Cerebellar cortex (tissue), 1 donor: ENCODE results near the gene NF1.
"Not testable (repeated sequence)": the region's sequence is repeated elsewhere in the genome, so short reads cannot be mapped to it uniquely, and the experiment has no call there.

Experiments used
- DNase-seq: peaks from one replicate; pipeline ENCODE4 v3.0.0-alpha.2; 2015; ENCODE audit warnings: low spot score

The NF1 gene

GRCh38 chr17:31295489-31295871 is 200.7 kb downstream of the NF1 start:
- DNase-seq, result peak; percentile 19

GRCh38 chr17:31296142-31296541 is 201.4 kb downstream of the NF1 start:
- DNase-seq, result peak; percentile 46

GRCh38 chr17:31297090-31297489 is 202.3 kb downstream of the NF1 start, which contains the start of gene OMG:
TSS of gene OMG (minus strand) at chr17:31297239. CDS start at chr17:31296331, 908 bp downstream.
- DNase-seq, result peak; percentile 85

- no peak for DNase-seq
These were observed 204.8 kb downstream of the NF1 start for GRCh38 chr17:31299624-31300023.

GRCh38 chr17:31307640-31308039 is 212.9 kb downstream of the NF1 start:
- no peak for DNase-seq

GRCh38 chr17:31308372-31309334 is 213.9 kb downstream of the NF1 start:
- DNase-seq, result no peak

- no peak for DNase-seq
These were observed 214.8 kb downstream of the NF1 start for GRCh38 chr17:31309556-31309955.

GRCh38 chr17:31310260-31310659 is 215.5 kb downstream of the NF1 start:
- no peak for DNase-seq

- no peak for DNase-seq
These were observed 216.1 kb downstream of the NF1 start for GRCh38 chr17:31310886-31311285.

- DNase-seq, result no peak
These were observed 216.7 kb downstream of the NF1 start for GRCh38 chr17:31311526-31311925.

- not testable (repeated sequence) for DNase-seq
These were observed 217.4 kb downstream of the NF1 start for GRCh38 chr17:31312223-31312622.

- no peak for DNase-seq
These were observed 219.4 kb downstream of the NF1 start, which contains the start of gene EVI2B for GRCh38 chr17:31313982-31314781. TSS of gene EVI2B (minus strand) at chr17:31314054. CDS start at chr17:31305609, 8,445 bp downstream.

- no peak for DNase-seq
These were observed 220.0 kb downstream of the NF1 start for GRCh38 chr17:31314782-31315100.

GRCh38 chr17:31318298-31318801 is 223.6 kb downstream of the NF1 start:
- DNase-seq, result peak; percentile 88

GRCh38 chr17:31318851-31319661 is 224.3 kb downstream of the NF1 start:
- peak; percentile 59 for DNase-seq

GRCh38 chr17:31320241-31320640 is 225.5 kb downstream of the NF1 start:
- DNase-seq, result no peak

- no peak for DNase-seq
These were observed 226.0 kb downstream of the NF1 start for GRCh38 chr17:31320791-31321190.

- no peak for DNase-seq
These were observed 226.7 kb downstream of the NF1 start, which contains the start of gene EVI2A for GRCh38 chr17:31321481-31321880. TSS of gene EVI2A (minus strand) at chr17:31321622. CDS start at chr17:31319013, 2,609 bp downstream.

- DNase-seq, result no peak
These were observed 227.2 kb downstream of the NF1 start for GRCh38 chr17:31321966-31322365.

- no peak for DNase-seq
These were observed 228.8 kb downstream of the NF1 start for GRCh38 chr17:31323551-31323950.

GRCh38 chr17:31327534-31328159 is 232.9 kb downstream of the NF1 start:
- DNase-seq, result no peak
